H1 (cell line): ENCODE measurements around the gene SNTG2. TPM values are rescaled to one million over a fixed set of nuclear protein-coding genes. Genes with fewer than 3 reads are reported as not detected.

ENCODE experiments used
- BACH1 ChIP-seq: IDR thresholded peaks from 2 replicates; pipeline ENCODE4 v1.6.1; 2012; ENCODE audit warnings: low read length, improper control_type of control experiment
- HDAC2 ChIP-seq, 2 experiments: fragments of 300-600 bp in 1 of 2; sonication (generic) in 1 of 2; IDR thresholded peaks; 2 replicates each; pipeline ENCODE4 v1.6.1; 2011 to 2012; ENCODE audit warnings: low read depth in 2 of 2, low read length in 2 of 2, mild to moderate bottlenecking in 2 of 2, moderate library complexity in 2 of 2, borderline replicate concordance in 1 of 2, inconsistent platforms in 1 of 2
- POLR2A ChIP-seq, 2 experiments: IDR thresholded peaks; 1 replicate in 1 of 2; 2 replicates in 1 of 2; pipeline ENCODE4 v1.6.1; 2011; ENCODE audit warnings: low read depth in 2 of 2, low read length in 2 of 2, mild to moderate bottlenecking in 2 of 2; ENCODE audit errors: control extremely low read depth in 1 of 2
- SUZ12 ChIP-seq: fragments of 200-600 bp; sonication (generic); IDR thresholded peaks from 2 replicates; pipeline ENCODE4 v1.6.1; 2012; ENCODE audit warnings: mild to moderate bottlenecking, inconsistent platforms, low read length, moderate library complexity, mixed read lengths
- TAF1 ChIP-seq: IDR thresholded peaks from 2 replicates; pipeline ENCODE4 v1.6.1; 2011; ENCODE audit warnings: mild to moderate bottlenecking, low read depth, low read length
- TCF12 ChIP-seq: IDR thresholded peaks from 2 replicates; pipeline ENCODE4 v1.6.1; 2011; ENCODE audit warnings: low read depth, mild to moderate bottlenecking, low read length
- polyA plus RNA-seq, 7 experiments: library from polyadenylated mRNA; depleted of rRNA in 3 of 7; stranded (reverse) in 5 of 7; unstranded in 2 of 7; fragments of >200 nt in 5 of 7; fragments of 200-250 nt in 2 of 7; gene quantifications; 1 replicate in 5 of 7; 2 replicates in 1 of 7; 4 replicates in 1 of 7; pipeline versions ENCODE4 v1.2.1 to v1.2.3, GENCODE V29; 2011 to 2013; ENCODE audit warnings: missing spikeins in 2 of 7, mixed read lengths in 2 of 7
- total RNA-seq: library from RNA; stranded (reverse); fragmentation: NEBNext Ultra II Directional; extraction: Animal tissue kit (Norgen Biotek cat#: 25700); gene quantifications from 2 replicates; pipeline ENCODE4 v1.2.1, GENCODE V29; 2021

The SNTG2 gene
- total and polyA plus RNA-seq, 2 of the 8 experiments (the other 6 are each of a cell fraction or from before 2014, with no cell fraction given) = 6.6 to 18.1 TPM

- TF ChIP-seq BACH1 (peak; percentile 67; the same call in 1 of the 2 replicates), TAF1 (peak; percentile 32; the same call in 1 of the 2 replicates), HDAC2 (IDR thresholded peaks at IDR 0.05; ENCODE audit: borderline replicate concordance in 1 of 2, low read depth in 2 of 2, low read length in 2 of 2) (peak; percentile 12 to 56; a peak in 1 of 4 replicates), SUZ12 (peak; percentile 57; the same call in 1 of the 2 replicates), TCF12 (no peak), POLR2A (IDR thresholded peaks at IDR 0.05; ENCODE audit: control extremely low read depth in 1 of 2, low read depth in 2 of 2, low read length in 2 of 2) (peak; percentile 26 to 51; a peak in 2 of 3 replicates)
- TF ChIP-seq, all 59 proteins: peak for 10
These were observed at the start of gene SNTG2 (continued) for GRCh38 chr2:950080-950966.
